Stimulated activated CD8-positive, alpha-beta memory T cell treated with anti-CD3 and anti-CD28 coated beads, Interleukin-7, amount 100 ng/mL, for 1 hour (primary cell): ENCODE data around the gene PITX1.

Experiments used
- DNase-seq, 2 donors: peaks; one replicate each; pipeline ENCODE4 v3.0.0-alpha.2; 2020; ENCODE audit warnings: low read depth in 2 of 2

PITX1 gene

DNA sequence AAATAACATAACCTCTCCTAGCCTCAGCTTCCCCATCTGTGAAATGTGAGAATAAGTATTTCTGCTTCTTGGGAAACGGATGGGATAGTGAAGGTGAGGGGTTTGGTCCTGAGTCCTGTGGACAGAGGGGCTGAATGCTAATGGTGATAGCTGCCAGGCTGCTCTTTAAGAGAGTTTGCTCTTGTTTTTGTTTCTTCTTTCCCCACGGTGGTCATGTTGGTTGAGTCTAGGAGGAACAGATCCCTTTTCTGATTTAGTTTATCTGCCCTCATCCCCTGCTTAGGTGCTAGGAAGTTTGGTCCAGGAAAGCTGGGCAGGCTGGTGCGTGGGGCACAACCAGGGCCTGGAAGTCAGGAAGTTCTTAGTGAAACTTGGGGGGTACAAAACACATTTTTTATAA lies 7.7 kb upstream of the PITX1 start:
- no peak for DNase-seq

DNA sequence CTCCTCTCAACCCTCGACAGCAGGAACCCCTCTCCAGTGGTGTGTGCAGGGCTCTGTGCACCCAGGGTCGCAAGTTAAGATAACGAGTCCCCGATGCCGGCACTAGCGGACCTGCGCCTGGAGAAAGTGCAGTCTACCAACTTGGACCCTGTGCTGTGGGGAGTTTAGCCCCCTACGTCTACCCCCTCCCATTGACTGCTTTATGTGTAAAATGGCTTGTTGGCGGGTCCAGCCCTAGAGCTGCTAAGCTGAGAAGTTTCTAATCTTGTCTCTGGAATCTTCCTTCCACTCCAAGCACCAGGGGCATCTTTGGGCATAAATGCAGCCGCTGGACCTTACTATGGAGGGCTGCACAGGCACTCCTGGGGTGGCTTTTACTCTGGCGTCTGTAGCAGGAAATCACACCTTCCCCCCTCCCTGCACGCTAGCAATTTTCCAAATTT lies 7.1 kb upstream of the PITX1 start:
- DNase-seq = no peak

DNA sequence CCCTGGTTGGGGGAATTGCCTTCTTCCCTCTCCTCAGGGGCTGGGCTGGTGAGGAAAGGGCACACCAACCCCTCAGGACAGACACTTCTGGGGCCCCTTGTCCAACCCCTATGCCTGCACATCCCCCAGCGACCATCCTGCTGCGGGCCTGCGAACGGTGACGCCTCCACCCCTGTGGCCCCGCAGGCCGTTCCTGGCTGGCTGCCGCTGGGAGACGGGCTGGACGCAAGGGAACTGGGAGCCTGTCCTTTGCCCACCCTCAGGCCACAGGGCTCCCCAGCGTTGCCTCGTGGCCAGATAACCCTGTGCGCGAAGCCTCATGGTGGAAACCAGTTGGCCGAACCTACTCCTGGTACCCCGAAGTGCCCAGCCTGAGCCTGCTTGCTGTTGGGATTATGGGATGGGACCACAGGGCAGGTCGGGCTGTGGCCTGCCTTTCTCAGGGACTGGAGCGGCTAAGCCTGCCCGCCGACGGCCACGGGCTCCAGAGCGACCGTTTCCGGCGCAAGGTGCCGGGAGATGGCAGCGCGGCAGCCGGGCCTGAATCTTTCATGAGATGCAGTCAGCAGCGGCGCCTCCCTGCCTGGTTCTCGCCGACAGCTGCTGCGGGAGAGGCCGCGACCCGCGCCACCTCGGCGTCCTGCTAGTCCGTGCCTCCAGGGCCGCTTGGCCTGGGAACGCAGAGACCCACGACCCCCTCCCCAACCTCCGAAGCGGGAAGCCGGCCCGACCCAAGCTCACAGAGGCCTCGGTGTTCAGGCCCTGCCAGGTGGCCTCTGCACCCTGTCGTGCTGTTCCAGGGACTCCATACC lies 6.5 kb upstream of the PITX1 start:
- DNase-seq = no peak

DNA sequence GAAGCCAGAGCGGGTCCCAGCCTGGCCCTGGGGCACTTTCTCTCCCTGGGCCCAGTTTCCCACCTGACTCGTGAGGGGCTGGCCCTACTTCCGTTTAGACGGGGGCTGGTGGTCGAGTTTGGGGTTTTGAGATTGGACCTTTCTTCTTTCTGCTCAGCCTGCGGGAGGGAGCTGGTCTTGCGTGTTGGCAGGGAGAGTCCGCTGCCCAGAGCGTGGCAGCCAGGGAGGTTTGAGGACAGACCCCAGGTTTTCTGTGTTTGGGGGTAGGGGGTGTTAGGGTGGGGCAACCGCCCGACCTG lies 6.0 kb upstream of the PITX1 start:
- no peak for DNase-seq

DNA sequence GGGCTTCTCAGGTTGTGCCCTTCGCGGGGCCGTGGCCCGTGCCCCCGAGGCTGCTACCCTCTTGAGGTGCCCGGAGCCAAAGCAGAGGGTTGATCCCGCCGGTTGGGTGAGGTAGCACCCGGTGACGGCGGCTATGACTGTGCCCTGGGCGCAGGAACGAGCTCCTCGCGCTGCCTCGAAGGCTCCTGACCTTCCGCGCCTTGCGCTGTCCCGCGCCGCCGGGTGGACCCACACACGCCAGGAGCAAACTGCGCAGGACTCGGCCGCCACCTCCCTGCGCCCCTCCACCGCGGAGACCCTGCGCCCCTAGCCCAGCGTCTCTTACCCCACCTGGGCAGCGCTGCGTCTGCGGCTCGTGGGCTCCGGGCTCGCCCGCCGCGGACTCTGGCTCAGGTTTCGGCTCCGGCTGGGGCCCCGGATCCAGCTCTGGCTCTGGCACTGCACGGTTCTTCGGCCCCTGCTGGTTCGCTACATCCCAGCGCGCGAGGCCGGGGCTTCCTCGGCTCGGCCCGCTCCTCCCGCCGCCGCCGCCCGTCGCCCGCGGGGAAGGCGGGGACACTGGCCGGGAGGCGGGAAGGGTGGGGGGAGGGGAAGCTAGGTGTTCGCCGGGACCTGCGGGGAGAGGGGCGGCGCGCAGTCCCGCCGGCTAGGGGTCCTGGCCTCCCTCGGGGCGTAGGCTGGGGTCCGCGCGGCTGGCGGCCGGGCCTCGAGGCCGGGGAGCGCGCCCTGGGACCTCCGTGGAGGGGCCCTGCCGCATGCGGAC lies 5.4 kb upstream of the PITX1 start:
- no peak for DNase-seq

DNA sequence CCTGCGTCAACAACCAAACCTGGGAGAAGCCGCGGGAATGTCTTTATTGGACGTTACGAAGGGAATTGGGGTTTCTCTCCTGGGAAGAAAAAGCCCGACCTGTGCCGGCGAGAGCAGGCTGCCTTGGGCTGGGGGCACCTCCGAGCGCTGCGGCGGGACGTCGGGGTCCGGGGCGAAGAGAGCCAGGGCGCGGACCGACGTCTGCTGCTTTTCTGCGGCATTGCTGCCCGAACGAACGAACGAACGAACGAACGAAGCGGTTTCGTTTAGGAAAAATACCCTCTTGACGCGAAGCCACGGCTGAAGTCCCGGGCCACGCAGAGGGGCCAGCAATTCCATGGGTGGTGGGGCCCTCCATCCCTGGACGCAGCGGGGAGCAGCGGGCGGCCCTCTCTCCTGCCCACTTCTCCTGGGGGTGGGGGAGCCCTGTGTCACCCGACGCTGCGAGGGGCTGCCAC lies 4.8 kb upstream of the PITX1 start:
- no peak for DNase-seq

DNA sequence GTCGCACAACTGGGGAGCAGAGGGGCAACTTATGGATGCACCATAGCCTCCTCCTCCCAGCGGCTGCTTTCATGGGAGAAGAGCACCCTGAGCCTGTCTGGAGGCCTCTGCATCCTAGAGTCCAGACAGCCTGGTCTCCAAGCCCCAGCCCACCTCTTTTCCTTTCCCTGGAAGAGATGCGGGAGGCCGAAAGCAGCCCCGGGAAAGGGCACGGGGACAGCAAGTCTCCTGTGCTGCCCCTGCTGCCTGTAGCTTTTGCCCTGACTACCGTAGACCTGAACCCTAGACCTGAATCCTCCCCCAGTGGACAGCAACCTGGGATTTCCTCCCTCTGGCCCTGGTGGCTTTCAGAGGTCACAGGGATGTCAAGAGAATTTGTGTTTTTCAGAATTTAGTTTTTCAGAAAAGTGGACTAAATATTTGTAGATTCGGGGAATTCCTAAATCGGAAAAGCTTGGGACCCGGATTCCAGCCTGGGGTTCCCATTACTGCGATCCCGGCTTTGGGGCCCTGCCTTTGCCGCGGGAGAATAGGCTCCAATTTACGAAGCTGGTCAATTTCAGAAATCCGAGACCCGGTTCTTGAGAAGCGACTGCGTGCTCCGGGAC lies 4.3 kb upstream of the PITX1 start:
- no peak for DNase-seq

DNA sequence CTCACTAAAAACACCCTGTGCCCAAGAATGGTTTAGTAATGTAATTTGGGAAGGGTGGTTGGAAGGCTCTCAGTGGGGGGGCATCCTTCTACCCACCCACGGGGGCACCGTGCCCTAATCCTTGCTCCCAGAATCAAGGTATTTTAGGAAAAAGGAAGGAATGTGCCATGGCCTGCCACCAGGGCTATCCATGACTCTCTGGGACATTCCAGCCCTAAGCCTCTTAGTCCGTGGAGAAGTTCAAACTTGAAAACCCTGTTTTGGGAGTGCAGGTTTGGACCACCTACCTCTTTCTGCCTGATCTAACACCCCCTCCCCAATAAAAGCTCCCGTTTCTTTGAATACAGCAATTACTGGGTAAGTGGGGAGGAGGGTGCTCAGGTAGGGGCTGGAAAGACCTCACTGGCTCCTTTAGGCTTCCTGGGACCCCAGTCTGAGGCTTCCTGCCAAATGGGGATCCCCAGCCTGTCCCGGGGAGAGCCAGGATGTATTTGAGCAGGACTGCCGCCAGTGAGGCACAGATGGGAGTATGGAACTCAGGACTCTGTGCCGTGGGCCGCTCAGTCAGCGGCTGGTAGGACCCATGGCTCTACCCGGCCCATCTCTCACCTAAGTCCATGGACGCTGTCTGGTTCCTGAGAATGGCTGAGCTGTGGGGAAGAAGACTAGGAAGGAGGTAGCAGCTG lies 3.6 kb upstream of the PITX1 start:
- no peak for DNase-seq

DNA sequence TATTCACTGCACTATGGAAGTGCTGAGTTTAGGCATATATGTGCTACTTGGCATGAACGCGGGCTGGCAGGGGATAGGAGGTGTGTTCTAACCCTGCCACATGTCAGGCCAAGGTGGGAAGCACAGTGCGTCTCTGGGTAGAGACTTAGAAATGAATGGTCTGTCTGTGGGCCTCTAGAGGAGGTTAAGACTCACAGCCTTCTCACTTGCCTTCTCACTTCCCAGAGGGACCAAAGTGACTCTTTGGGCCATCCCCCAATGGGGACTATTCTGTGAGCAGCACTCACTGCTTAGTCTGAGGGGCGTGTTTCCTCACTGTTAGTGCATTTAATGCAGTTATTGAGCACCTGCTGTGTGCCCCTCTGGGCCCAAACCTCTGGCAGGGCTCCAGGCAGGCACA lies 2.4 kb upstream of the PITX1 start:
- no peak for DNase-seq

DNA sequence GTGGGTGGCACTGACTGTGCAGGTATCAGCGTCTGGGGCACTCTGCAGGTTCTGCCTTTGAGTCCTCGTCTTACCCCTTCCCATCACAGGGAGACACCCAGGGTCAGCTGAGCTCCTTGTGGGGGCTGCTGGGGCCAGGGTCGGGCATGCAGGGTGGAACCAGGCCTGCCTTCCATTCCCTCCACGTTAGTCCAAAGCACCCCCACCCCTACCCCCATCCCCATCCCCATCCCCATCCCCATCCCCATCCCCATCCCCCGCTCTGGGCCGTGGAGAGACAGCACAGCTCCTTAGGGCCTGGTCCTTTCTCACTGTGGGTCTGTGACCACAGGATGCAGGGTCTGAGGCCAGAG lies 1.6 kb upstream of the PITX1 start:
- no peak for DNase-seq

DNA sequence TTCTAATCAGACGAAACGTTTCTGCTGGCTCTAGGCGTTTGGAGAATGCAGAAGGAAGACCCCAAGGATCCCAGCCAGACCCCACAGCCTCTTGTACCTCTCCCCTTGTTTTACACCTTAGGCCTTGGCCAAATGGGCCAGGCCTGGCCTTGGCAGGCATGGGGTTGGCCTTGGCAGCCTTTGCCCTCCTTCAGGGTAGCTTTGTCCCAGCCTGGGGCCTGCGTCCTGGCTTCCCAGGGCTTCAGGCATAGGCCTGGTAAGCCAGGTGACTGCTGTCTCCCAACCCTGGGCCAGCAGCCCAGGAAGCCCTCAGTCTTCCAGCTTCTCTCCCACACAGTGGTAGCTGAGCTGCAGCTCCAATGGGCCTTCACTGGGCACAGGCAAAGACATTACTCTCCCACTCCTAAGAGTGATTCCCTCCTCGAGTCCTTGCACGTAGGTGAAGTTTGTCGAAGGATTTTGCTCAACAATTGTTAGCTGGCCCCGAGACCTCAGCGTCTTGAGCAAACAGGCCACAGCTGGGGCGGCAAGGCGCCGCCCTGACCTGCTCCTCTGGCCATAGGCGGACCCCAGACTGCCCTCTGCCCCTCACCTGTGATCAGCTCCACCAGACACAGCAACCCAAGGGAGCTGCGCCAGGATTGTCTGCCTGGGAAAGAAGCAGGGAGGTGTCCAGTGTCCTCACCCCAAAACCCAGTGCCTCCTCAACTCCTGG lies 1.1 kb upstream of the PITX1 start:
- DNase-seq = no peak

DNA sequence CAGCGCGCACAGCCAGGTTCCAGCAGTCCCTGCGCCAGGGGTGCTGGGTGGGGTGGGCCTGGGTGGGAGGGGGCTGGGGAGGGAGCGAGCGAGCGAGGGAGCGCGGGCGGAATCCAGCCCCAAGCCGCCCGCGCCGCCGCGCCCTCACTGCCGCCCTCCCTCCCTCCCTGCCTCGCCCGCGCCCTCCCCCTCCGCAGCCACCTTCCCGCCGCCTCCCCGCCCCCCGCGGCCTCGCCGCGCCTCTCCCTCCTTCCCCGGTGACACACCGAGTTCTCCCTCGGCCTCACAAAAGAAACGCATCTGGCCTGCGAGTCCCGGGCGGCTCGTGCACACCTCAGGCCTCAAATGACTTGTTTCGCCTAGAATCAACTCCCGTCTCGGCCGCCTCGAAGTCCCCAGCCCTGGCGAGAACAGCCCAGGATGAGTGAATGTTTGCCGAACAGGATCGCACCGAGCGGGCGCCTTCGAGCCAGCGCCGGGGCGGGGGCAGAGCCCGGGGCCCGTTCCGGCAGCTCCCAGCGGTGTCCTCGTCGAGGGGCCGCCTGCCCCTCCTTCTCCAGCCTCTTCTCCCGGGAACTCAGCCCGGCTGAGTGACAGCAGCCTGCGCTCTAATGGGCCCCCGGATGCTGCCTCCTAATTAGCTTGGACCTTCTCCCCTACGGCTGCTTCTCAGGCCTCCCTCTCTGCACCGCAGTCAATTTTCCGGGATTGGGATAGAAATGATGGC lies 371 bp upstream of the PITX1 start:
- DNase-seq = no peak

DNA sequence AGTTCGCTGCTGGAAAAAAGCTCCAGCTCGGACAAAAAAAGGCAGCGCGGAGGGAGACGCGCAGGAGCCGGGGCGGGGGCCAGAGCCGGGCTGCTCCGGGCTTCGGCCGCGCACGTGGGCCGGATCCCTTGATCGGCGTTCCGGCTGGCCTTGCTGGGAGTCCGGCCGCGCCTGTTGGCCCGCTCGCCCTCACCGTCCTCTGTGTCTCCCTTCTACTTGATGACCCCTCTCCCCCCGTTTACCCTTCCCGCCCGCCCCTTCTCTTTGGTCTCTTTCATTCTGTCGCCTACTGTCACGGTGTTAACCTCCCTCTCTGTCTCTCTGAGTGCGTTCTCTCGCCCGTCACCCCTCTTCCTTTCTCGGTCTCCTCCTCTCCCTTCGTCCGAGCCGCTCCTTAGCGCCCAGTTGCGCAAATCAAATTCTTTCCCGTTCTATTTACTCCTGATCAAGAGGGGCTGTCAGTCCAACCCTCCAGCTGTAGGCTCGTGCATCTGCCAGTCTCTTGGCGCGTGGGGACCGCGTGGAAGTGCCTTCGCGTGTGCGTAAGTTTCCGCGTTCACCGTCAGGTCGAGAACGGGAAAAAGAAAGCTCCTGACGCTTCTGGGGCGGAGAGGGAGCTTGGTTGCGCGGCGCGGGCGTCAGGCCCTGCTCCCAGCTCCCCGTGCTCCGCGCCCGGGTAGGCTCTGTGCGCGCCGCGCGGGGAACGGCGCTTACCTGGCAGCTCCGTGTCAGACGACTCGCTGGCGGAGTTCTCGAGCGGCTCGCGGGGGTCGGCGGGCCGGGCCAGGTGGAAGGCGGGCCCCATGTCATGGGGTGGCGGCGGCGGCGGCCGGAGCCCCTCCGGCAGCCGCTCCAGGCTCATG lies 798 bp downstream of the PITX1 start:
- no peak for DNase-seq

DNA sequence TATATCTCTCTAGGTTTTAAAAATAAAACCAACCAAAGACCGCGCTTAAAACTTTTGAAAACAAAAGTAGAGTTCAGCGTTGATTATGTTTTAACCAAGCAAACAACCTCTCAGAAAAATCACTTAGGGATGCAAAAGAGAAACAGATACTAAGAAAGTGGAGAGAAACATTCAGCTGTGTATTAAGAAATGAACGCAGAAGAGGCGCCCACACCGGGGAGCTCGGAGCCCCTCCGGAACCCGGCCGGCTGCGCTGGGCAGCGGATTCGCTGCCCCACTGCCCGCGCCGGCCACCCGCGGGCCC lies 1.4 kb downstream of the PITX1 start:
- DNase-seq = no peak

DNA sequence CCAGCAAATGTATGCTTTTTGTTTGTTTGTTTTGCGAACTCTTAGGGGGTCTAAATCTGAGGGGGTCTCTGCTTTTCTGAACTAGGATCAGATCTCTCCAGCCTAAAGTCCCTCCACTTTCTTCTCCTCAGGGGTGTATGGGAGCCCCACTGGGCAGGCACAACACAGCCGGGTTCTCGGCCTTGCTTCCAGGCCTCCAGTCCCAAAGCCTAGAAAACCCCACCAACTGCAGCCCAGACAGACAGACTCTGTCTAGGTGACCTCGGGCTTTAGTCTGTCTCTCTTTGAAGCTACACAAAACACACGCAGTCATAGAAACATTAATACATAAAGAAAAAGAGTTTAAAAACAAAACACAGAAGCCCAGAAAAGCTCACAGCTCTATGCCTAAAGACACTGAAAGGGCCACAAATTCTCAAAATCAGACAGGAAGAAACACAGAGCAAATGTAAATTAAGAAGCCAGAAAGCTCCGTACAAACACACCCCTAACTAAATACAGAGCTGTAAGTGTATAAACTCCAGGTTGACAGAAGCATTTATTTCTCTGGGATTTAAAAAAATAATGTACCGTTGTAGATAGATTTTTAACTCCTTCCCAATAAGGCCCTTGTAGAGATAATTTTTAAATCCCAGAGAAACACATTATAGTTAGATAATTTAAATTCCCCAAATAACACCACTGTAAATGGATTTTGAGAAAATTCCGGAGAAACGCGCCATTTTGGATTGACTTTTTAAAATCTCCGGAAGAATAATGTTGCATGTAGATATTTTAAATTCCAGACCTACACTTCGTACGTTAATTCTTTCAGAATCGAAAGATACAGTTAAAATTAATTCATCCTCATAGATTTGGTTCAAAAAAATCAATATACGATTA lies 2.0 kb downstream of the PITX1 start:
- no peak for DNase-seq

DNA sequence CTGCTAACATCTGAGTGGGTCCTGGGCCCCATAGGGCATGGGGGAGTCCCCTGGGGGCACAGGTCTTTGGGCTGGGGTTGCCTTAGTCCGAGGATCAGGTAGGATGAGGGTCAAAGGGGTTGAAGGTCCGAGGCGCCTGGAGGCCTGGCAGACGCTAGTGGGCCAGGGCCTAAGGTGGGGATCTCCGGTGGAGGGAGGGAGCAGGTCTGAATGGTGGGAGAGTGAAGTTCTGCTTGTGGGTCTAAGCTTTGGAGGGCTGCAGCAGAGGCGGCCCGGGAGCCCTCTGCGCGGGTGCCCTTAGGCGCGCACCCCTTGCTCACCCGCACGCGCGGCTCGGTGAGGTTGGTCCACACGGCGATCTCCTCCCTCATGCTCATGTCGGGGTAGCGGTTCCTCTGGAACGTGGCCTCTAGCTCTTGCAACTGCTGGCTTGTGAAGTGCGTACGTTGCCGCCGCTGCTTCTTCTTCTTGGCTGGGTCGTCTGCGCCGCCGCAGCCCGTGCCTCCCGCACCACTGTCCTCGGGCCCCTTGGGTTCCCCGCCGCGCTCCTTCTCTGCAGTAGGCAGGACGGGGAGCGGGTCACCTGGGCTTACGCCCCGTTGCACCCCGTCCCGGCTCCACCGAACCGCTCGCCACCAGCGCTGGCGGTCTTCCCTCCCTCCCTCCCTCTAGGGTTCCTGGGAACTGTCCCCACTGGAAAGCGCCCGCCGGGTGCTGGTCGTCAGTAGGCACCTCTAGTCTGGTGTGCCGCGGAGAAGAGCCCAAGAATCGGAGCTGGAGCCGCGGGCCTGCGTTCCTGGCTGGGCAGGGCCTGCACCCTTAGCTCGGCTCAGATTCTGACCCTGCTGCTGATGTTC lies 2.8 kb downstream of the PITX1 start:
- DNase-seq = no peak

DNA sequence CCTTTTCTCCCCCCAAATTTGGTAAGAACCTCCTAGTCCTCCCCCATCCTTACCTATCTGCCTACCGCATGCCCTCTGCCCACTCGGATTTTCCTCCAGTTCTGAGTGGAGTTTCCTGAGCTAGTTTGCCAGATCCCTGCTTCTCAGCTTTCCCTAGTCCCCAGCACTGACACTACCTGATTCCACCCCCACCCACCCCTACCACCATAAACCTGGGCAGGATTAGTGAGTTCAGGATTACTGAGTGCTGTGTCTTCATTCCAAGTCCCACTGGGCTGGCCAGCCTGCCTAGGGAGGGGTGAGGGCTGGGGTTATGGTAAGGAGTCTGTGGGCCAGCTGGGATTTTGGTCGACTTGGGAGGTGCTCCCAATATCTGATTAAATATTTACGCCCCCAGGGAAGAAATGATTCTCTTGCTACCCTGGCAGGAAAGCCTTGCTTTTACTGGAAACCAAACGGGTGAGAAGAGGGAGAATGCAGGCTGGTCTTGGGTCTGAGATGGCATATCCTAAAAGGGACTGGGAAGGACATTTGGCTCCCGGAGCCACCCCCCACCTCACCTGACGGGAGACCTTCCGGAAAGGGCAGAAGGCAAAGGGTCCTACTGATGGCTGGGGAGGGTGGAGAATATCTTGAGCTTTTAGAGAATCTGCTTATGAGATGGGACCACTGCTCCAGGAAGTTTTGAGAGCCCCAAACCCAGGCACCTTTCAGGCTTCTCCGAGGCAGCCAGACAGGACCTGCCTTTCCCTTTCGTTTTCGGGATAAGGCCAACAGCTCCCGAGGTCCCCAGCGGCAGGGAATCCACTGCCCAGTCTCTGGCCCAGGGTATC lies 3.7 kb downstream of the PITX1 start:
- no peak for DNase-seq
